CD14-positive monocyte (primary cell): Measurements from ENCODE around the gene ALDOB. TPM values are rescaled to one million over a fixed set of nuclear protein-coding genes. Genes with fewer than 3 reads are reported as not detected.

Experiments used
- DNase-seq, 3 donors: peaks; one replicate each; pipeline ENCODE4 v3.0.0-alpha.2; 2011 to 2022
- H2AFZ ChIP-seq: 2 replicates; pipeline ENCODE4 v1.6.0; 2012; ENCODE audit warnings: mild to moderate bottlenecking, low read depth, low read length, inconsistent platforms; ENCODE audit not compliant: insufficient read depth, poor library complexity, severe bottlenecking
- H3K27ac ChIP-seq, 2 donors: 1 replicate in 1 of 2; 2 replicates in 1 of 2; pipeline ENCODE4 v1.5.1; 2012 to 2013; ENCODE audit warnings: low read length in 2 of 2, control low read depth in 1 of 2, inconsistent platforms in 1 of 2, low read depth in 1 of 2, mild to moderate bottlenecking in 1 of 2
- H3K27me3 ChIP-seq, 2 donors: one replicate each; pipeline versions ENCODE4 v1.6.0 to v1.6.1; 2011 to 2013; ENCODE audit warnings: low read length in 2 of 2; ENCODE audit not compliant: control insufficient read depth in 2 of 2, insufficient read depth in 2 of 2
- H3K36me3 ChIP-seq, 2 donors: replicated peaks in 1 of 2; 1 replicate in 1 of 2; 2 replicates in 1 of 2; pipeline versions ENCODE4 v1.5.1 to v1.6.1; 2012 to 2013; ENCODE audit warnings: low read length in 2 of 2, control low read depth in 1 of 2, inconsistent platforms in 1 of 2, mild to moderate bottlenecking in 1 of 2; ENCODE audit not compliant: insufficient read depth in 2 of 2, control insufficient read depth in 1 of 2
- H3K4me1 ChIP-seq, 2 donors: 1 replicate in 1 of 2; 2 replicates in 1 of 2; pipeline versions ENCODE4 v1.5.1 to v1.6.1; 2012 to 2013; ENCODE audit warnings: low read length in 2 of 2, control low read depth in 1 of 2, inconsistent platforms in 1 of 2, mild to moderate bottlenecking in 1 of 2, moderate library complexity in 1 of 2; ENCODE audit not compliant: insufficient read depth in 2 of 2, control insufficient read depth in 1 of 2
- H3K4me2 ChIP-seq: replicated peaks from 2 replicates; pipeline ENCODE3; 2012; ENCODE audit warnings: low read length, moderate library complexity, mild to moderate bottlenecking; ENCODE audit not compliant: poor library complexity, severe bottlenecking; ENCODE audit errors: extremely low read depth
- H3K4me3 ChIP-seq, 3 experiments: fragments of 200-600 bp in 1 of 3; sonication (generic) in 1 of 3; replicated peaks in 1 of 3; 1 replicate in 2 of 3; 2 replicates in 1 of 3; pipeline ENCODE4 v1.5.1; 2011 to 2013; ENCODE audit warnings: low read length in 3 of 3, mild to moderate bottlenecking in 3 of 3, control low read depth in 2 of 3, low read depth in 2 of 3, inconsistent platforms in 1 of 3, moderate library complexity in 1 of 3
- H3K79me2 ChIP-seq: 2 replicates; pipeline ENCODE4 v1.6.0; 2012; ENCODE audit warnings: mild to moderate bottlenecking, control low read depth, inconsistent platforms, low read length, moderate library complexity; ENCODE audit not compliant: insufficient read depth
- H3K9ac ChIP-seq: 2 replicates; pipeline ENCODE4 v1.6.0; 2017; ENCODE audit warnings: low read length, mild to moderate bottlenecking; ENCODE audit not compliant: insufficient read depth, poor library complexity, severe bottlenecking
- H3K9me3 ChIP-seq, 2 donors: replicated peaks in 1 of 2; 1 replicate in 1 of 2; 2 replicates in 1 of 2; pipeline versions ENCODE4 v1.5.1 to v1.6.1; 2012 to 2013; ENCODE audit warnings: low read length in 2 of 2, control low read depth in 1 of 2; ENCODE audit not compliant: control insufficient read depth in 1 of 2, insufficient read depth in 1 of 2
- H4K20me1 ChIP-seq: 2 replicates; pipeline ENCODE4 v1.6.0; 2012; ENCODE audit warnings: mild to moderate bottlenecking, low read length, control low read depth, moderate library complexity; ENCODE audit not compliant: insufficient read depth
- H3K27ac Mint-ChIP-seq, 7 donors: one replicate each; pipeline ENCODE4 v1.8.0; 2020; ENCODE audit warnings: mild to moderate bottlenecking in 7 of 7, mixed read lengths in 7 of 7, moderate library complexity in 6 of 7, inconsistent platforms in 2 of 7
- H3K27me3 Mint-ChIP-seq, 3 donors: one replicate each; pipeline ENCODE4 v1.8.0; 2021 to 2022; ENCODE audit warnings: low read depth in 3 of 3, mild to moderate bottlenecking in 3 of 3, mixed read lengths in 3 of 3, moderate library complexity in 3 of 3, inconsistent platforms in 1 of 3
- H3K36me3 Mint-ChIP-seq, 2 donors: one replicate each; pipeline ENCODE4 v1.8.0; 2020; ENCODE audit warnings: mixed read lengths in 2 of 2, inconsistent platforms in 1 of 2, mild to moderate bottlenecking in 1 of 2
- H3K4me1 Mint-ChIP-seq: one replicate; pipeline ENCODE4 v1.8.0; 2020; ENCODE audit warnings: mild to moderate bottlenecking, mixed read lengths
- H3K4me3 Mint-ChIP-seq, 2 donors: one replicate each; pipeline ENCODE4 v1.8.0; 2020; ENCODE audit warnings: mild to moderate bottlenecking in 2 of 2, mixed read lengths in 2 of 2, moderate library complexity in 1 of 2
- H3K9me3 Mint-ChIP-seq, 7 donors: one replicate each; pipeline ENCODE4 v1.8.0; 2020 to 2022; ENCODE audit warnings: mixed read lengths in 7 of 7, mild to moderate bottlenecking in 6 of 7, moderate library complexity in 6 of 7, inconsistent platforms in 2 of 7
- WGBS: methylation state at CpG from one replicate; pipeline ENCODE4 v1.1.5; 2013; ENCODE audit warnings: missing lambda C conversion rate; ENCODE audit not compliant: insufficient coverage; 5-methylcytosine and 5-hydroxymethylcytosine counted together
- intact Hi-C, 2 donors: fragments of 100-400 bp; cut with micrococcal nuclease; formaldehyde crosslinking; loops; one replicate each; pipeline versions ENCODE4 v1.15.0 to v1.15.1; 2023
- polyA plus RNA-seq, 3 donors: library from polyadenylated mRNA; depleted of rRNA in 1 of 3; unstranded in 2 of 3; stranded (reverse) in 1 of 3; fragments of 300-500 nt in 2 of 3; fragments of >200 nt in 1 of 3; fragmentation: Illumina TruSeq in 2 of 3; gene quantifications; 1 replicate in 2 of 3; 2 replicates in 1 of 3; pipeline ENCODE4 v1.2.3, GENCODE V29; 2012 to 2021
- TF ChIP-seq, protein P1 (sequence below): fragments of 200-600 bp; IDR thresholded peaks from one replicate; pipeline ENCODE4 v1.8.0; 2022; ENCODE audit warnings: antibody characterized with exemption, mild to moderate bottlenecking

The ALDOB gene
- polyA plus RNA-seq, 3 donors, result not detected

DNA sequence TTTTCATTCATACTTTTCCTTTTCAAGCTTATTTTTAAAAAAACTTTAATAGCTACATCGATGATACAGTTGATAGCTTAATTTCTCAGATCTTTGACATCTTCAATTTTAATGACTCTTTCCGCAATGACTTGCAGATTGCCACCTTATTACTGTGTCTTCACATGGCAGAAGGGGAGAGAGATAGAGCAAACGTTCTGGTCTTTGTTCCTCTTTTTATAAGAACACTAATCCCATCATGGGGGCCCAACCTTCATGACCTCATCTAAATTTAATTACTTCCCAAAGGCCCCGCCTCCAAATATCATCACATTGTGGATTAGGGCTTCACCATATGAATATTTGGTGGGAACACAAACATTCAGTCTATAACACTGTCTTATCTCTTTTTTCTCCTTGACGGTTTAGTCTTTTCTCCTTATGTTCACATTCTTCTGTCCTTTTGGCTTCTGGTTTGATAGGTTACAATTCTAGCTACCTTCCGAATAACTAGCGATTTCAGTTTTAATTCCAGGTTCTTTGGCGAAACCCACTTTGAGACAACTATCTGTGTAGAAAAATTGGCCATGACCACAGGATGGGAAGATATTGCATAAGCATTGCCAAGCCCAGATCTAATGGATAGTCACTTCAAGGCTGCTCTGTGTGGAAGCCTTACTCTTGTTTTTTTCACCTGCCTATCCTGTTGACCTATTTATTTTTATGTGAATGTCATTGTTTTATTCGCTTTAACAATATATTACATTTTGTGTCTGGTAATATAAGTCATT is 31.9 kb downstream of the ALDOB start:
- H3K27ac Mint-ChIP-seq, result no peak overlapping the region
- Histone ChIP-seq H3K36me3 (peaks cover 78 to 85% of the 10 kb centered on the region in 2 donors), H3K4me1 (peaks cover 15 to 21% of the 10 kb centered on the region in 2 donors), H2AFZ (no peak overlapping the region), H3K9ac (no peak overlapping the region), H3K27me3 (no peaks in the 10 kb centered on the region), H3K4me3 (no peak overlapping the region), H3K27ac (no peak overlapping the region), H4K20me1 (no peaks in the 10 kb centered on the region), H3K79me2 (peaks cover 40% of the 10 kb centered on the region), H3K4me2 (no peak overlapping the region), H3K9me3 (peaks cover 13 to 59% of the 10 kb centered on the region in 2 donors)
- H3K4me3 Mint-ChIP-seq, result no peak overlapping the region
- no peaks in the 10 kb centered on the region for H3K27me3 Mint-ChIP-seq
- DNase-seq, result no peak
- H3K9me3 Mint-ChIP-seq, result peaks cover 47 to 61% (median 55%) of the 10 kb centered on the region in 7 donors
- H3K4me1 Mint-ChIP-seq, result peaks cover 21% of the 10 kb centered on the region
- peaks cover 79 to 86% of the 10 kb centered on the region in 2 donors for H3K36me3 Mint-ChIP-seq
- no CpG with 5 or more reads among the region's 9 CpGs for WGBS
- intact Hi-C loops, result no loop called here
- TF ChIP-seq, protein P1, sequence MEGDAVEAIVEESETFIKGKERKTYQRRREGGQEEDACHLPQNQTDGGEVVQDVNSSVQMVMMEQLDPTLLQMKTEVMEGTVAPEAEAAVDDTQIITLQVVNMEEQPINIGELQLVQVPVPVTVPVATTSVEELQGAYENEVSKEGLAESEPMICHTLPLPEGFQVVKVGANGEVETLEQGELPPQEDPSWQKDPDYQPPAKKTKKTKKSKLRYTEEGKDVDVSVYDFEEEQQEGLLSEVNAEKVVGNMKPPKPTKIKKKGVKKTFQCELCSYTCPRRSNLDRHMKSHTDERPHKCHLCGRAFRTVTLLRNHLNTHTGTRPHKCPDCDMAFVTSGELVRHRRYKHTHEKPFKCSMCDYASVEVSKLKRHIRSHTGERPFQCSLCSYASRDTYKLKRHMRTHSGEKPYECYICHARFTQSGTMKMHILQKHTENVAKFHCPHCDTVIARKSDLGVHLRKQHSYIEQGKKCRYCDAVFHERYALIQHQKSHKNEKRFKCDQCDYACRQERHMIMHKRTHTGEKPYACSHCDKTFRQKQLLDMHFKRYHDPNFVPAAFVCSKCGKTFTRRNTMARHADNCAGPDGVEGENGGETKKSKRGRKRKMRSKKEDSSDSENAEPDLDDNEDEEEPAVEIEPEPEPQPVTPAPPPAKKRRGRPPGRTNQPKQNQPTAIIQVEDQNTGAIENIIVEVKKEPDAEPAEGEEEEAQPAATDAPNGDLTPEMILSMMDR, result no peak

DNA sequence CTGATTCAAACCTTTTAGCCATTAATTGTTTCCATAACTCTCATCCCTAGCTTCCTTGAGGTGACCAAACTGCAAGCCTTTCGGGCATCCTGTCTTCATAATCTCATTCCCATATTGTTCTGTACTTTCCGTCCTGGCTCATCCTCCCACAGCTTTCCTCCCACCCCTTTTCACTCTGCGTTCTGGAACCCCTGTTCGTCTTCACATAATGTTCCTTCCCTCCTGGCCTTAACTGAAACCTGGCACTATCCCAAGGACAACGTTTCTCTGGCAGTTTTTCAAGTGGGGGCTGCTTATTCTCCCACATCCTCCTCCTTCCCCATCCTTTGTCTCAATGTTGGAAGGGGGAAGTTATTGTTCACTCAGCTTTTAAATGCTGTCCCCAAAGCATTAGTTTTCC is 35.5 kb downstream of the ALDOB start:
- Histone ChIP-seq H3K9ac (no peak overlapping the region), H3K36me3 (peaks cover 45 to 49% of the 10 kb centered on the region in 2 donors), H3K9me3 (peaks cover 0 to 24% of the 10 kb centered on the region in 2 donors), H3K4me1 (peaks cover 21 to 34% of the 10 kb centered on the region in 2 donors), H3K27me3 (no peaks in the 10 kb centered on the region), H3K4me2 (peak overlapping the region; percentile 69), H3K79me2 (peaks cover 71% of the 10 kb centered on the region), H3K4me3 (peak overlapping the region in 1 of 3 experiments; percentile 91), H4K20me1 (no peaks in the 10 kb centered on the region), H3K27ac (peak overlapping the region in 1 of 2 donors; percentile 98), H2AFZ (no peak overlapping the region)
- Mint-ChIP-seq H3K36me3 (peaks cover 56 to 62% of the 10 kb centered on the region in 2 donors), H3K27me3 (no peaks in the 10 kb centered on the region), H3K4me3 (peak overlapping the region; percentile 28 to 99), H3K9me3 (peaks cover 12 to 30% (median 19%) of the 10 kb centered on the region in 7 donors), H3K27ac (peak overlapping the region; percentile 49 to 97 (median 86)), H3K4me1 (peaks cover 32% of the 10 kb centered on the region)
- TF ChIP-seq, protein P1, result no peak
- 45% methylated on average over 4 of the region's 5 CpGs for WGBS
- no peak for DNase-seq
- intact Hi-C loops, result no loop called here
